Activated naive CD8-positive, alpha-beta T cell treated with anti-CD3 and anti-CD28 coated beads, Interleukin-2, amount 10 ng/mL, durations not matched to agents 7 days and 5 days (primary cell): ENCODE measurements around the gene PTTG1IP. TPM values are rescaled to one million over a fixed set of nuclear protein-coding genes. Genes with fewer than 3 reads are reported as not detected.
"Not testable (repeated sequence)": the region's sequence is repeated elsewhere in the genome, so short reads cannot be mapped to it uniquely, and the experiment has no call there.

Experiments
- ATAC-seq: fragments of 150-1000 bp; cut with Tn5 transposase; one replicate; pipeline ENCODE4 v1.10.0; 2021; ENCODE audit warnings: low read depth, moderate library complexity
- POLR2A ChIA-PET: fragments of 350-600 bp; sonication (Branson Sonifier 250); formaldehyde crosslinking; loops from one replicate; lab custom pipeline; 2021; ENCODE audit warnings: antibody characterized with exemption; lab: Charles Lee
- DNase-seq: peaks from one replicate; pipeline ENCODE4 v3.0.0; 2021
- H3K27ac Mint-ChIP-seq: one replicate; pipeline ENCODE4 v1.8.0; 2022; ENCODE audit warnings: mild to moderate bottlenecking, mixed read lengths
- H3K27me3 Mint-ChIP-seq: one replicate; pipeline ENCODE4 v1.8.0; 2022; ENCODE audit warnings: mild to moderate bottlenecking, moderate library complexity, mixed read lengths
- H3K36me3 Mint-ChIP-seq: one replicate; pipeline ENCODE4 v1.8.0; 2021; ENCODE audit warnings: mild to moderate bottlenecking, mixed read lengths
- H3K4me1 Mint-ChIP-seq: one replicate; pipeline ENCODE4 v1.8.0; 2021; ENCODE audit warnings: mixed read lengths
- H3K4me3 Mint-ChIP-seq: one replicate; pipeline ENCODE4 v1.8.0; 2022; ENCODE audit warnings: mild to moderate bottlenecking, moderate library complexity, mixed read lengths
- H3K9me3 Mint-ChIP-seq: one replicate; pipeline ENCODE4 v1.8.0; 2021; ENCODE audit warnings: mixed read lengths
- total RNA-seq, 2 experiments: library from RNA; stranded (reverse); gene quantifications; one replicate each; pipeline ENCODE4 v1.2.3, GENCODE V29; 2021

The PTTG1IP gene
- total RNA-seq, 2 experiments from 2014 or later, result 66.1 to 73.2 TPM

DNA sequence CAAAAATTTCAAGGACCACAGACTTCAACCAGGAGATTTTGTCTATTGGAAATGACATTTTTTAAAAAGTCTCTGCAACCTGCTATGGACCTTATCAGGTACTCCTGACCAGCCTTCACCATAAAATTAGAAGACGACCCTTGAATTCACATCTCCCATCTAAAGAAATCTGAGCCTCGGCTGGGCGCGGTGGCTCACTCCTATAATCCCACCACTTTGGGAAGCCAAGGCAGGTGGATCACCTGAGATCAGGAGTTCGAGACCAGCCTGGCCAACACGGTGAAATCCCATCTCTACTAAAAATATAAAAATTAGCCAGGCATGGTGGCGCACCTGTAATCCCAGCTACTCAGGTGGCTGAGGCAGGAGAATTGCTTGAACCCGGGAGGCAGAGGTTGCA, 5.7 kb upstream of the PTTG1IP start:
- DNase-seq, H3K27ac Mint-ChIP-seq, ATAC-seq, H3K36me3 Mint-ChIP-seq, H3K27me3 Mint-ChIP-seq, POLR2A ChIA-PET, H3K4me3 Mint-ChIP-seq, H3K9me3 Mint-ChIP-seq: not testable (repeated sequence)
- H3K4me1 Mint-ChIP-seq, result peaks cover 29% of the 10 kb centered on the region

DNA sequence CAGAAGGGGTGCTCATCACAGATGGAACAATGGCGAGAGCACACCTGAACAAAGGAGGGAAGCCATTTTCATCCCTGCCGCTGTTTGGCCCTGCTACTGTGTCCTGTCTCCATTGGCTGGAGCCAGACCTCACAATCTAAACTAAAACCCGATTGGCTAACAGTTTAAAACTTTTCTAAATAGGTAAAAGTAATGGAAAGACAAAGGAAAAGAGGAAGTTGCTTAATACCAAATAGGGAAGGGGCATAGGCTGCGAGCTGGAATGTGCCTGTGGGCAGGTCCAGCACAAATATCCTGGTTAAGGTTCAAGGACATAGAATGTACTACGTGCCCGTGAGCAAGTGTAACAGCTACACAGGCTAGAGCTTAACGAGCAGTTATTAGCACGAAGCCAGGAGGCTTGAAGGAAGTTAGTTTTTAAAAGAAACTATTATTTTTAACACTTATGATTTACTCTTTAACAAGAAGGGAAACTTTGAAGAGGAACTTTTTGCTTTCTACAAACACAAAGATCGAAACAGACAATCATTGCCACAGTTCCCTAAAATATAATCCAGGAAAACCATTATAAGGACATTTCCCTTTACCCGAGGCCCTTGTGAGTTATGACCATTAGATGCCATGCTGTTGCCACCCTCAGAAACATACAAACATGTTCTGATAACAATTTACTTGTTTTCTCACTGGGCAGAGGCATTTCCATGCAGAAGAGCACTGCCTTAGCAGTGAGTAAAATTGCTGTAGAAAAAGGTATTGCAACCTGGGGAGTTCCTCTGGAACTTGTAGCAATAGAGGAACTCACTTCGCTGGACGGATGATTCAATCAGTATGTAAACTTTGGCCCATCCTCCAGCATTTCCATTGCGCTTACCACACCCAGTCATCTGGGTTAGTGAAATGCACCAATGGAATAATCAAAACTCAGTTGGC, 4.8 kb upstream of the PTTG1IP start:
- ATAC-seq (no peak), DNase-seq (no peak)
- peaks cover 29% of the 10 kb centered on the region for H3K4me1 Mint-ChIP-seq
- H3K4me3 Mint-ChIP-seq, result no peak overlapping the region
- H3K36me3 Mint-ChIP-seq, result no peaks in the 10 kb centered on the region
- POLR2A ChIA-PET, result no interaction called here
- no peak overlapping the region for H3K27ac Mint-ChIP-seq
- H3K9me3 Mint-ChIP-seq, result no peaks in the 10 kb centered on the region
- peaks cover 7% of the 10 kb centered on the region for H3K27me3 Mint-ChIP-seq

- no peak overlapping the region for H3K27ac Mint-ChIP-seq
- no peaks in the 10 kb centered on the region for H3K9me3 Mint-ChIP-seq
- H3K4me3 Mint-ChIP-seq, result no peak overlapping the region
- H3K27me3 Mint-ChIP-seq, result peaks cover 7% of the 10 kb centered on the region
- POLR2A ChIA-PET, result interaction anchor here (1.0 to 6.1 kb wide), 2 partner anchors 54 to 77 kb away, joined by 3 to 29 read pairs; partner anchors contain the start of gene UBE2G2
- ATAC-seq, result no peak
- DNase-seq, result no peak
- H3K4me1 Mint-ChIP-seq, result peaks cover 37% of the 10 kb centered on the region
- peaks cover 3% of the 10 kb centered on the region for H3K36me3 Mint-ChIP-seq
Measured at GRCh38 chr21:44876849-44877575, 3.5 kb upstream of the PTTG1IP start.

GRCh38 chr21:44875316-44875700, 1.8 kb upstream of the PTTG1IP start:
- ATAC-seq (no peak), DNase-seq (no peak)
- POLR2A ChIA-PET, result interaction anchor here (1.0 to 6.1 kb wide), 7 partner anchors 39 to 75 kb away, joined by 3 to 34 read pairs (median 5); partner anchors contain the start of genes ITGB2, SLX9, SUMO3 and UBE2G2
- H3K9me3 Mint-ChIP-seq, result no peaks in the 10 kb centered on the region
- H3K4me1 Mint-ChIP-seq, result peaks cover 33% of the 10 kb centered on the region
- peaks cover 5% of the 10 kb centered on the region for H3K36me3 Mint-ChIP-seq
- peak overlapping the region; percentile 93 for H3K4me3 Mint-ChIP-seq
- peaks cover 7% of the 10 kb centered on the region for H3K27me3 Mint-ChIP-seq
- peak overlapping the region; percentile 96 for H3K27ac Mint-ChIP-seq

- H3K27ac Mint-ChIP-seq, result peak overlapping the region; percentile 96
- ATAC-seq (peak; percentile 8), DNase-seq (peak; percentile 70)
- H3K4me3 Mint-ChIP-seq, result peak overlapping the region; percentile 93
- peaks cover 7% of the 10 kb centered on the region for H3K27me3 Mint-ChIP-seq
- H3K4me1 Mint-ChIP-seq, result peaks cover 38% of the 10 kb centered on the region
- peaks cover 7% of the 10 kb centered on the region for H3K36me3 Mint-ChIP-seq
- H3K9me3 Mint-ChIP-seq, result no peaks in the 10 kb centered on the region
- POLR2A ChIA-PET, result interaction anchor here (1.0 to 6.1 kb wide), 16 partner anchors 9 to 413 kb away, joined by 3 to 34 read pairs (median 4); partner anchors contain the start of genes ITGB2, KRTAP12-3, POFUT2 and SLX9
Measured at GRCh38 chr21:44874497-44875315, 1.2 kb upstream of the PTTG1IP start.

GRCh38 chr21:44874240-44874496, 678 bp upstream of the PTTG1IP start:
- no peak for DNase-seq
- Mint-ChIP-seq H3K27ac (peak overlapping the region; percentile 96), H3K4me3 (peak overlapping the region; percentile 93), H3K4me1 (peaks cover 40% of the 10 kb centered on the region), H3K27me3 (peaks cover 7% of the 10 kb centered on the region), H3K9me3 (no peaks in the 10 kb centered on the region), H3K36me3 (peaks cover 7% of the 10 kb centered on the region)
- no peak for ATAC-seq
- POLR2A ChIA-PET, result interaction anchor here (1.0 to 6.1 kb wide), 16 partner anchors 9 to 414 kb away, joined by 3 to 34 read pairs (median 4); partner anchors contain the start of genes ITGB2, KRTAP12-3, POFUT2 and SLX9

GRCh38 chr21:44872649-44873355, 688 bp downstream of the PTTG1IP start:
- DNase-seq (peak; percentile 55), ATAC-seq (no peak)
- POLR2A ChIA-PET, result interaction anchor here (0.6 to 6.1 kb wide), 12 partner anchors 8 to 72 kb away, joined by 3 to 34 read pairs (median 4); partner anchors contain the start of genes ITGB2, SUMO3 and UBE2G2
- peak overlapping the region; percentile 97 for H3K4me3 Mint-ChIP-seq
- peaks cover 12% of the 10 kb centered on the region for H3K36me3 Mint-ChIP-seq
- peaks cover 51% of the 10 kb centered on the region for H3K4me1 Mint-ChIP-seq
- H3K9me3 Mint-ChIP-seq, result no peaks in the 10 kb centered on the region
- H3K27me3 Mint-ChIP-seq, result peaks cover 2% of the 10 kb centered on the region
- peak overlapping the region; percentile 81 for H3K27ac Mint-ChIP-seq

- POLR2A ChIA-PET, result interaction anchor here (1.7 to 6.1 kb wide), 5 partner anchors 41 to 72 kb away, joined by 5 to 34 read pairs (median 29); partner anchors contain the start of genes ITGB2, SUMO3 and UBE2G2
- H3K4me1 Mint-ChIP-seq, result peaks cover 56% of the 10 kb centered on the region
- ATAC-seq (no peak), DNase-seq (no peak)
- H3K27me3 Mint-ChIP-seq, result no peaks in the 10 kb centered on the region
- H3K9me3 Mint-ChIP-seq, result no peaks in the 10 kb centered on the region
- H3K4me3 Mint-ChIP-seq, result peak overlapping the region; percentile 97
- peaks cover 14% of the 10 kb centered on the region for H3K36me3 Mint-ChIP-seq
- H3K27ac Mint-ChIP-seq, result peak overlapping the region; percentile 81
Measured at GRCh38 chr21:44872323-44872648, 1.2 kb downstream of the PTTG1IP start.

GRCh38 chr21:44871576-44872269, 1.8 kb downstream of the PTTG1IP start:
- Mint-ChIP-seq H3K4me1 (peaks cover 61% of the 10 kb centered on the region), H3K9me3 (no peaks in the 10 kb centered on the region), H3K27ac (peak overlapping the region; percentile 30), H3K36me3 (peaks cover 18% of the 10 kb centered on the region), H3K4me3 (peak overlapping the region; percentile 97), H3K27me3 (no peaks in the 10 kb centered on the region)
- no peak for ATAC-seq
- POLR2A ChIA-PET, result interaction anchor here (1.7 to 6.1 kb wide), 5 partner anchors 42 to 71 kb away, joined by 5 to 34 read pairs (median 29); partner anchors contain the start of genes ITGB2, SUMO3 and UBE2G2
- DNase-seq, result no peak

DNA sequence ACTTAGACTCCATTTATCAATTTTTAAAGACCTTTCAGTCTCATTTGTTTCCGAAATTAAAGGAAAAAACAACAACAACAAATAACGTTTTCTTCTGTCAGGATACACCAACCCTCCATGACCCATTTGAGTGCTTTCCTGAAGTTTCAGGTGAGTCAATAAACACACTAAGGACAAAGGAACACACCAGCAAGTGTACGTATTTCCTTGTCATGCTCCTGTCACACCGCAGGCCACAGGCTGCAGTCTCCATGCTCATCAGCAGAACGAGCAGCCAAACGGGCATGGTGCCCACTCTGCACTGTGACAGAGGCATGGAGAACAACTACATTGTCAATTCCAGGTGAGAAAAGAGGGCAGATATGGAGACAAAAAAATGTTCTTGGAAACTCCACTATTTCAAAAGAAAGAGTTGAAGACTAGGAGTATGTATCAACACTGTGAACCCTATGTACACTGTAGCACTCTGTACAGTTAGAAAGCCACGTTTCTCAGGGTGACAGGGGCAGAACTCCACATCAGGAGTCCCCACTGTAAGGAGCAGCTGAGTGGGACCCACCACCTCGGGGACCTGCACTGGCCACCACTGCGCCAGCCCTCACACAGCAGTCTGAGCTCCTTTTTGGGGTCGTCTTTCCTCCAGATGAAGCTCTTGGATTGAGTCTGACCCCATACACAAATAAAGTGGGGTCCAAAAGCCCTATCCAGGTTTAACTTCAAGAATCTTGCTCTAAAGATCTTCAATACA, 2.6 kb downstream of the PTTG1IP start:
- ATAC-seq, result no peak
- POLR2A ChIA-PET, result interaction anchor here (6.1 kb wide), 1 partner anchor 71 kb away, joined by 29 read pairs; the partner anchor contains the start of gene UBE2G2
- Mint-ChIP-seq H3K27me3 (no peaks in the 10 kb centered on the region), H3K4me1 (peaks cover 69% of the 10 kb centered on the region), H3K4me3 (peak overlapping the region; percentile 69), H3K9me3 (no peaks in the 10 kb centered on the region), H3K27ac (peak overlapping the region; percentile 49), H3K36me3 (peaks cover 21% of the 10 kb centered on the region)
- no peak for DNase-seq
